ENCODE results near the gene EFTUD2. TPM values are rescaled to one million over a fixed set of nuclear protein-coding genes. Genes with fewer than 3 reads are reported as not detected.

The EFTUD2 gene
- total and polyA plus RNA-seq, 8 donors, result 15.9 to 176 (median 81.8) TPM

GRCh38 chr17:44910231-44911106 lies 11.2 kb upstream of the EFTUD2 start:
- Histone ChIP-seq H3K4me3 (peak overlapping the region in 1 of 4 donors; percentile 48), H3K9me3 (no peaks in the 10 kb centered on the region), H3K36me3 (no peaks in the 10 kb centered on the region), H3K4me1 (peaks cover 10 to 19% (median 12%) of the 10 kb centered on the region in 4 donors), H3K27ac (no peak overlapping the region), H3K27me3 (peaks cover 0 to 51% (median 20%) of the 10 kb centered on the region in 3 donors)
- intact Hi-C loops (cut with DNase I; ENCODE audit: low total_unique reads), result loop anchor here (10.0 kb wide), 1 partner anchor 194 kb away; no protein-coding TSS in a partner anchor
- TF ChIP-seq EP300 (IDR thresholded peaks at IDR 0.05) (no peak), POLR2A (IDR thresholded peaks at IDR 0.05) (no peak), POLR2AphosphoS5 (IDR thresholded peaks at IDR 0.05) (no peak), CTCF (IDR thresholded peaks at IDR 0.05) (no peak)
- DNase-seq, result no peak
- WGBS, 5 donors, result 75 to 86% (median 80%) methylated on average over 13 of the region's 13 CpGs

- H3K4me1 ChIP-seq, result peaks cover 10 to 20% (median 13%) of the 10 kb centered on the region in 4 donors
- H3K4me3 ChIP-seq, result no peak overlapping the region
- DNase-seq, result no peak
- peaks cover 0 to 43% (median 20%) of the 10 kb centered on the region in 3 donors for H3K27me3 ChIP-seq
- intact Hi-C loops (cut with DNase I; ENCODE audit: low total_unique reads), result loop anchor here (10.0 kb wide), 1 partner anchor 195 kb away; no protein-coding TSS in a partner anchor
- H3K27ac ChIP-seq, result no peak overlapping the region
- TF ChIP-seq POLR2AphosphoS5 (IDR thresholded peaks at IDR 0.05), result no peak
- no peak for TF ChIP-seq POLR2A (IDR thresholded peaks at IDR 0.05)
- TF ChIP-seq CTCF (IDR thresholded peaks at IDR 0.05), result no peak
- TF ChIP-seq EP300 (IDR thresholded peaks at IDR 0.05), result no peak
- WGBS, 5 donors, result 75 to 81% (median 79%) methylated on average over 10 to 11 of the region's 11 CpGs
- H3K9me3 ChIP-seq, result no peaks in the 10 kb centered on the region
- H3K36me3 ChIP-seq, result no peaks in the 10 kb centered on the region
Measured at GRCh38 chr17:44909681-44910144, 10.5 kb upstream of the EFTUD2 start.

- intact Hi-C loops (cut with DNase I; ENCODE audit: low total_unique reads), result no loop called here
- H3K4me3 ChIP-seq, result no peak overlapping the region
- H3K36me3 ChIP-seq, result no peaks in the 10 kb centered on the region
- no peaks in the 10 kb centered on the region for H3K9me3 ChIP-seq
- TF ChIP-seq POLR2AphosphoS5 (IDR thresholded peaks at IDR 0.05) (no peak), CTCF (IDR thresholded peaks at IDR 0.05) (no peak), EP300 (IDR thresholded peaks at IDR 0.05) (no peak), POLR2A (IDR thresholded peaks at IDR 0.05) (no peak)
- 85 to 92% (median 88%) methylated on average over 10 of the region's 10 CpGs for WGBS, 5 donors
- no peak for DNase-seq
- peaks cover 0 to 37% (median 20%) of the 10 kb centered on the region in 3 donors for H3K27me3 ChIP-seq
- no peak overlapping the region for H3K27ac ChIP-seq
- peaks cover 10 to 20% (median 13%) of the 10 kb centered on the region in 4 donors for H3K4me1 ChIP-seq
Measured at GRCh38 chr17:44908761-44909326, 9.6 kb upstream of the EFTUD2 start.

GRCh38 chr17:44907729-44908470 lies 8.7 kb upstream of the EFTUD2 start:
- DNase-seq, result no peak
- H3K36me3 ChIP-seq, result no peaks in the 10 kb centered on the region
- H3K9me3 ChIP-seq, result no peaks in the 10 kb centered on the region
- H3K27me3 ChIP-seq, result peaks cover 0 to 28% (median 16%) of the 10 kb centered on the region in 3 donors
- peaks cover 10 to 20% (median 13%) of the 10 kb centered on the region in 4 donors for H3K4me1 ChIP-seq
- WGBS, 5 donors, result 78 to 86% (median 80%) methylated on average over 11 of the region's 11 CpGs
- TF ChIP-seq CTCF (IDR thresholded peaks at IDR 0.05) (no peak), POLR2AphosphoS5 (IDR thresholded peaks at IDR 0.05) (no peak), POLR2A (IDR thresholded peaks at IDR 0.05) (no peak), EP300 (IDR thresholded peaks at IDR 0.05) (no peak)
- H3K27ac ChIP-seq, result no peak overlapping the region
- H3K4me3 ChIP-seq, result no peak overlapping the region
- intact Hi-C loops (cut with DNase I; ENCODE audit: low total_unique reads), result no loop called here

All from stomach (tissue), 9 donors.